Measurements from ENCODE around the gene MPZL3.

MPZL3 gene

DNA sequence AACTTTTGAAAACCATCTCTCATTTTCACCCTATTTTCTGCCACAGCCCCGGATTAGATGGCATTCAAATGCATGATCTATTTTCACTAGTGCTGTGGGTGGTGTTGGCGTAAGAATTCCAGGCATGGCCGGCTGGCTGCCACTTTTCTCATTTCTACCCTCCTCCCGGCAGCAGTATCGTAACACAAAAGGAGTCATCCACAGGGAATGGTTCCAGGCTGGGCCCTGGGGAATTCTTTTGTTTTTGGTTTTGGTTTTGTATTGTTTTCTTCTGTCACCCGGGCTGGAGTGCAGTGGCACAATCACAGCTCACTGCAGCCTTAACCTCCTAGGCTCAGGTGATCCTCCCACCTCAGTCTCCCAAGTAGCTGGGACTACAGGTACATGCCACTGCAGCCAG lies 41.2 kb downstream of the MPZL3 start:
- Histone ChIP-seq H3K4me1 (ENCODE audit: control insufficient read depth, insufficient read depth, low read length) (peaks cover 40% of the 10 kb centered on the region), H3K4me3 (ENCODE audit: low read depth, low read length) (0 out of 2 replicates have a peak overlapping the region, but pooled peaks have one; percentile 20), H3K9ac (ENCODE audit: low read depth, low read length) (0 out of 2 replicates have a peak overlapping the region, but pooled peaks have one; percentile 14), H3K27me3 (ENCODE audit: control insufficient read depth, insufficient read depth, low read length) (no peaks in the 10 kb centered on the region), H3K27ac (ENCODE audit: low read depth, low read length) (peak overlapping the region; percentile 56), H3K36me3 (ENCODE audit: control insufficient read depth, insufficient read depth, low read length) (no peaks in the 10 kb centered on the region), H3K9me3 (ENCODE audit: control insufficient read depth, insufficient read depth, low read length) (no peaks in the 10 kb centered on the region)

DNA sequence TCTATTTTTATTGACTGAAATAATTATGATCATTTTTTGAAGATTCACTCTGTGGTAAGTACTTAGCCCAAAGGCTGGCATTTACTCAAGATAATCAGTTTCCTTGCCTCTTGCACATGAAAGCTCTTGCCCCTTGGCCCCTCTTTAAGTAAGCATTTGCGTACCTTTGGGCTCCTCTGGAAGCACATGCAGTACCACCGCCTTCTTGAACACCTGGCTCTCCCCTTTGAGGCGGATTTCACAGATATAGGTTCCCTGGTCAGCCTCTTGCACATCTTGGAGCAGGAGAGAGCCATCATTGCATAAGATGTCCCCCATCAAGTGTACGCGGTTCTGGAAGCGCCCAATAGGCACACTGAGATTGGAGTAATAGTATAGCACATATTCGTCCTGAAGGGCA lies 41.8 kb downstream of the MPZL3 start:
- H3K36me3 ChIP-seq (ENCODE audit: control insufficient read depth, insufficient read depth, low read length) = no peaks in the 10 kb centered on the region
- no peak overlapping the region for H3K9ac ChIP-seq (ENCODE audit: low read depth, low read length)
- peak overlapping the region; percentile 56 for H3K27ac ChIP-seq (ENCODE audit: low read depth, low read length)
- H3K27me3 ChIP-seq (ENCODE audit: control insufficient read depth, insufficient read depth, low read length) = no peaks in the 10 kb centered on the region
- peaks cover 40% of the 10 kb centered on the region for H3K4me1 ChIP-seq (ENCODE audit: control insufficient read depth, insufficient read depth, low read length)
- H3K4me3 ChIP-seq (ENCODE audit: low read depth, low read length) = no peak overlapping the region
- H3K9me3 ChIP-seq (ENCODE audit: control insufficient read depth, insufficient read depth, low read length) = no peaks in the 10 kb centered on the region

DNA sequence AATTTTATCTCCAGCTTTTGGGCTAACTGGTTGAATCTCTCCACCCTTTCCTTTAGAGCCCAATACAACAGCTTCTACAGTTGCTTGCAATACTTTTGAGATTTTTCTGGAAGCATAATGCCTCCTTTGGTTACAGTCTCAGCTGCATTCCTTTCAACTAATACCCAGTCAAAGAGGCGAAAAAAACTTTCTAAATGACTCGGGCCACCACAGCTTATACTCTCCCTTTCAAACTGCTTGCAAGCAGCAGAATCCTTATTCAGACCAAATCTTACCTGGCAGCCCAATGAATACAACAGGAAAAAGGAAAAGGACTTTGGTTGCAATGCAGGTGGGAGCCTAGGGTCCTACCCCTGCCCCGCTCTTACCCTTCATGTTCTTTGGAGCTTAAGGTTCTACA lies 43.1 kb downstream of the MPZL3 start:
- Histone ChIP-seq H3K36me3 (ENCODE audit: control insufficient read depth, insufficient read depth, low read length) (no peaks in the 10 kb centered on the region), H3K27ac (ENCODE audit: low read depth, low read length) (no peak overlapping the region), H3K4me3 (ENCODE audit: low read depth, low read length) (no peak overlapping the region), H3K4me1 (ENCODE audit: control insufficient read depth, insufficient read depth, low read length) (peaks cover 36% of the 10 kb centered on the region), H3K9ac (ENCODE audit: low read depth, low read length) (no peak overlapping the region), H3K9me3 (ENCODE audit: control insufficient read depth, insufficient read depth, low read length) (no peaks in the 10 kb centered on the region), H3K27me3 (ENCODE audit: control insufficient read depth, insufficient read depth, low read length) (no peaks in the 10 kb centered on the region)

DNA sequence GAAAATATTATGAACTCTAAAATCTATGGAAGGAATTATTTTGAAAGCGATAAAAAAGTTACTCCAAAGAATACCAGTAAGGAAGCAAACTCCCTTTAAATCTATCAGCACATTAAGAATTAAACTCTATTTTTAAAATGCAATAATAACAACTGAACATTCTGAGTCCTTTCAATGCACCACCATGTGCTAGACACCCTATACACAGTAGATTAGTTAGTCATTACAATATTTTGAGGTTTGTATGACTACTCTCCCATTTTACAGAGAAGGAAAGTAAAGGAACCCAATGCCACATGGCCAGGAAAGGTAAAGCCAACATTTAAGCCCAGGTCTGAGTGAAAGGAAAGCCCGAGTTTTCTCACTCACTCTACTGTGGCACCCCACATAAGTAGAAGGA lies 45.1 kb downstream of the MPZL3 start:
- Histone ChIP-seq H3K27ac (ENCODE audit: low read depth, low read length) (no peak overlapping the region), H3K36me3 (ENCODE audit: control insufficient read depth, insufficient read depth, low read length) (no peaks in the 10 kb centered on the region), H3K9ac (ENCODE audit: low read depth, low read length) (no peak overlapping the region), H3K4me1 (ENCODE audit: control insufficient read depth, insufficient read depth, low read length) (peaks cover 19% of the 10 kb centered on the region), H3K4me3 (ENCODE audit: low read depth, low read length) (no peak overlapping the region), H3K9me3 (ENCODE audit: control insufficient read depth, insufficient read depth, low read length) (no peaks in the 10 kb centered on the region), H3K27me3 (ENCODE audit: control insufficient read depth, insufficient read depth, low read length) (no peaks in the 10 kb centered on the region)

DNA sequence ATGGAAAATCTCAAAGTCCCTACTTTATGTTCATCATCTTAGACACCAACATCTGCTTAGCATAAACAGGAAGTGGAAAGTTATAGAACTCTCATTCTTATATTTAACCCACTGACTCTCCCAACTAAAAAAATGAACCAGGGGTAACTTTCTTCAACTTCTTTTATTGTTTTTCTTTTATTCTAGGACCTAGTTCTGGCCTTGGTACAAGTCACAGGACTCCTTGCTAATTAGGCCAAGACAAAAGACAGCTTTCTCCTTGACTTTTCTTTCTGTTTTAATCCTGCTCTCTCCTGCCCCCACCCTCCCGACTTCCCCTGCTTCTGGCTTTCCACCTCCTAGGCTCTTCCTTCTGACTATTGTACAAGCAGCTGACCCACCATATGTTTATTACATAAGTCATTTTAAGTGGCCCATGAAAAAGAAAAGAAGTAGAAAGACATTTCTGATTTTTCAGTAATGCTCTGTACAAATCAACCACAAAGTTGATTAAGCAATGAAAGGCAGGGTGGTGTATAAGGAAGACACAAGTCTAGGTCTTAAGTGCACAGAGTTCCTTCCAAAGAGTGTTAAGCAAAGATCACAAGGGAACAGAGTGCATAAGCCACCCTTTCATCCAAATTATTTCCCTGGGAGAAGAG lies 45.7 kb downstream of the MPZL3 start:
- H3K9me3 ChIP-seq (ENCODE audit: control insufficient read depth, insufficient read depth, low read length) = no peaks in the 10 kb centered on the region
- H3K9ac ChIP-seq (ENCODE audit: low read depth, low read length) = no peak overlapping the region
- no peak overlapping the region for H3K27ac ChIP-seq (ENCODE audit: low read depth, low read length)
- H3K4me3 ChIP-seq (ENCODE audit: low read depth, low read length) = no peak overlapping the region
- no peaks in the 10 kb centered on the region for H3K36me3 ChIP-seq (ENCODE audit: control insufficient read depth, insufficient read depth, low read length)
- peaks cover 13% of the 10 kb centered on the region for H3K4me1 ChIP-seq (ENCODE audit: control insufficient read depth, insufficient read depth, low read length)
- no peaks in the 10 kb centered on the region for H3K27me3 ChIP-seq (ENCODE audit: control insufficient read depth, insufficient read depth, low read length)

DNA sequence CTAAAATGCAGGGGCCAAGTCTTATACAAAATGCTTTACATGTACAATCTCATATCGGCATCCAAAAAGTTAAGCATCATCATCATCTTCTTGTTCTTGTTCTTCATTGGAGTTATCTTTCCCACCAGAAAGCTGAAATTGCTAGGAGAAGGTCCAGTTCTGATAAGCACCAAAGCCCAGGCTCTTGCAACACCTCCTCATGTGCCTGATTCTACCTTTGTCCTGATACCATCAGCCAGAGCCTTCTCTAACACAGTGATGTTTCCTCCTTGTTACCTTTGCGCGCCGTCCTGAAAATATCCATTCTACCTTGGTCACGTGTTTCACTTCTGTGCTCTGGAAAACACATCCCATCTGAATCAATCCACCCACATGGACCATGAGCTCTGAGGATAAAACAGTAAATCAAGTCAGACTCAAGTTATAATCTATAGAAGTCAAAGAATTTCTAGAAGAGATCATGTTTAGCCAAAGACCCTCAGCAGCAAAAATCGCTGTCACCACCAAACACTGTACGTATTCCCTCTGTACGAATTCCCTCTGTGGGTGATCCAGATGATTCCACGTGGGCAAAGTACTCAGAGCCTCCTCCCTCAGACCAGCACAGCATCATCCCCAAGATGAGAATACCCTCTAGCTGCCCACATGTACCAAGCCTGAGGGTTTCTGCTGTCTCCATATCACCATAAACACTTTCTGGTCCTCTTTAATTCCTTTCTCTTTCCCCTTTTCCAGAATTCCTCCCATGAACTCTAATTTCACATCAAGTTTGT lies 46.4 kb downstream of the MPZL3 start:
- Histone ChIP-seq H3K9me3 (ENCODE audit: control insufficient read depth, insufficient read depth, low read length) (no peaks in the 10 kb centered on the region), H3K4me1 (ENCODE audit: control insufficient read depth, insufficient read depth, low read length) (peaks cover 6% of the 10 kb centered on the region), H3K27me3 (ENCODE audit: control insufficient read depth, insufficient read depth, low read length) (no peaks in the 10 kb centered on the region), H3K9ac (ENCODE audit: low read depth, low read length) (no peak overlapping the region), H3K4me3 (ENCODE audit: low read depth, low read length) (no peak overlapping the region), H3K27ac (ENCODE audit: low read depth, low read length) (no peak overlapping the region), H3K36me3 (ENCODE audit: control insufficient read depth, insufficient read depth, low read length) (no peaks in the 10 kb centered on the region)

DNA sequence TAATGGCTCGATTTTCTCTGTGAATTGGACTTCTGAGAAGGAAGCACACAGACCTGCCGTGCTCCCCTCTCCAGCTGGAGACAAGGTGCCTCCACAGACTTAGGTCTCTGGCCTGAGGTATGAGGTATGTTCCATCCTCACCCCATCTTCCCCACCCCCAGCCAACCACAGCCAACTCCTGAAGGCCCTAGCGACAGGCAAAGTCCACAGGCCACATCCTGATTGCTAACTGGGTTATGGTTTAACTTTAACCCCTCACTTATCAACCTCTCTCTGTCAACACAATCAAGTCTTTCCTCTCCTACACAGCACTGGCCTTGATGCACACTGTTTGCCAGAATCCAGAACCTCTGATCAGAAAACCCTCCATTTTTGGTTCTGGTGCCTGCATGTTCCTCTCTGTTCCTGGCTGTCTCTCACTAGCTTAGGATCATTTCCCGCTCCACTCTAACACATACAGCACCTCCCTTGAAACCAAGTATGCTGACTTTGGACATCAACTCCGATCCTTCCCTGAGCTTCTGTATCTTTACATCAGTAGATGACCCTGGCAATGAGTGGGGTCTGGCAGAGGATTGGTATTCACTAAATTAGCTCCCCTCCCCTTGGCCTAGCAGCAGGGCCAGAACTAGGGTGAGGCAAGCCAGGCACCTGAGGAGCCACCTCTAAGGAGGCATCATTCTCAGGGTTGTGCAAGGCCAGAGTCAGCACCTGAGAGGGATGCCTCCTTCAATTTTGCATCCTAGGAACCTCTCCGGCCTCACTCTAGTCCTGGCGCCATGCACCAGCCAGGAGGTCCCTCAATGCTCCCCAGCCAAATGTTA lies 49.4 kb downstream of the MPZL3 start:
- no peaks in the 10 kb centered on the region for H3K36me3 ChIP-seq (ENCODE audit: control insufficient read depth, insufficient read depth, low read length)
- 0 out of 2 replicates have a peak, but pooled peaks cover 5% of the 10 kb centered on the region for H3K4me1 ChIP-seq (ENCODE audit: control insufficient read depth, insufficient read depth, low read length)
- H3K9me3 ChIP-seq (ENCODE audit: control insufficient read depth, insufficient read depth, low read length) = no peaks in the 10 kb centered on the region
- H3K4me3 ChIP-seq (ENCODE audit: low read depth, low read length) = no peak overlapping the region
- H3K27ac ChIP-seq (ENCODE audit: low read depth, low read length) = no peak overlapping the region
- H3K27me3 ChIP-seq (ENCODE audit: control insufficient read depth, insufficient read depth, low read length) = no peaks in the 10 kb centered on the region
- no peak overlapping the region for H3K9ac ChIP-seq (ENCODE audit: low read depth, low read length)

DNA sequence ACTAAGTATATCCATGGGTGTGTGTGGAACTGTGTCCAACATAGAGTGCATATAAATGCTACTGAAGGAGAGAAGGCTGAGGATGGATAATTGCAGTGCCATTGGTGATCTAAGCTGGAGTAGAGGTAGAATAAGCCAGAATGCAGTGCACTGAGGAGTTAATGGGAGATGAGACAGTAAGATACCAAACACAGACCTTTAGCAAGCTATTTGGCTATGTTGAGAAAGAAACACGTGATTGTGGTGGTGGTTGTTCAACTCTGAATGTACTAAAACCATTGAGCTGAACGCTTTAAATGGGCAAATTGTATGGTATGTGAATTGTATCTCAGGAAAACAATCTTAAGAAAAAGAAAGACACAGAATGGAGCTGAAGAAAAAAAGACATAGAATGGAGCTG lies 50.2 kb downstream of the MPZL3 start:
- Histone ChIP-seq H3K36me3 (ENCODE audit: control insufficient read depth, insufficient read depth, low read length) (no peaks in the 10 kb centered on the region), H3K9me3 (ENCODE audit: control insufficient read depth, insufficient read depth, low read length) (no peaks in the 10 kb centered on the region), H3K4me3 (ENCODE audit: low read depth, low read length) (no peak overlapping the region), H3K4me1 (ENCODE audit: control insufficient read depth, insufficient read depth, low read length) (peaks cover 8% of the 10 kb centered on the region), H3K9ac (ENCODE audit: low read depth, low read length) (no peak overlapping the region), H3K27me3 (ENCODE audit: control insufficient read depth, insufficient read depth, low read length) (no peaks in the 10 kb centered on the region), H3K27ac (ENCODE audit: low read depth, low read length) (no peak overlapping the region)

DNA sequence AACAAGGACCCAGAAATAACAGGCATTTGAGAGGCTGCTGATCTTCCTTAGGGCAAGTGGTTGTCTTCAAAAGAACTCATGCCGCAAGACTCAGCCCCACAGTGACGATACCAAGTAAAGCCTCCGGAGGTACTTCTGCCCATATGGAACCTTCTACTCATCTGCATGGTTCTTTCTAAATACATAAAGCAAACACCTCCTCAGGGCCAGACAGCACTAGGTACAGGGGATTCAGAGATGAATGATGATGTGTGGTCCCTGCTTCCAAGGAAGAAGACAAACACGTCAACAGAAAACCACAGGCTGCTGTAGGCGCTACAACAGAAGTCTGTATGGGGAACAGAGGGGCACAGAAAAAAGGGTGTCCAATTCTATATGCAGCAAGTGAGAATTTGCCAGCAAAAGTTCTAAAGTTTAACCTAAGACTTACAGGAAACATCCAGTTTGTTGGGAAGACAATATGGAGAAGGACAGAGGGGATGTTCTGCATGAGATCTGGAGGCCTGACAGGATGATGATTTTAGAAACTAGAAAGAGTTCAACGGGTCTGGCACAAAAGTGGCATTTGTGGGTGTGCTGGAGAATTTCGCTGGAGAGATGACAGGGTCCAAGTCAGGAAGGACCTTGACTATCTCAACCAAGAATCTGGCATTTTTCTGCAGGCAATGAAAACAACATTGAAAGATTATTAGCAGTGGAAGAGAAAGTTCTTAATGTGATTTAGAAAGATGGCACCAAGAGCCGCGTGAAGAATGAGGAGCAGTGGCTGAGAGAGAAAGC lies 51.1 kb downstream of the MPZL3 start:
- H3K4me3 ChIP-seq (ENCODE audit: low read depth, low read length) = no peak overlapping the region
- peaks cover 14% of the 10 kb centered on the region for H3K4me1 ChIP-seq (ENCODE audit: control insufficient read depth, insufficient read depth, low read length)
- H3K27ac ChIP-seq (ENCODE audit: low read depth, low read length) = no peak overlapping the region
- H3K27me3 ChIP-seq (ENCODE audit: control insufficient read depth, insufficient read depth, low read length) = no peaks in the 10 kb centered on the region
- no peaks in the 10 kb centered on the region for H3K36me3 ChIP-seq (ENCODE audit: control insufficient read depth, insufficient read depth, low read length)
- no peaks in the 10 kb centered on the region for H3K9me3 ChIP-seq (ENCODE audit: control insufficient read depth, insufficient read depth, low read length)
- no peak overlapping the region for H3K9ac ChIP-seq (ENCODE audit: low read depth, low read length)

DNA sequence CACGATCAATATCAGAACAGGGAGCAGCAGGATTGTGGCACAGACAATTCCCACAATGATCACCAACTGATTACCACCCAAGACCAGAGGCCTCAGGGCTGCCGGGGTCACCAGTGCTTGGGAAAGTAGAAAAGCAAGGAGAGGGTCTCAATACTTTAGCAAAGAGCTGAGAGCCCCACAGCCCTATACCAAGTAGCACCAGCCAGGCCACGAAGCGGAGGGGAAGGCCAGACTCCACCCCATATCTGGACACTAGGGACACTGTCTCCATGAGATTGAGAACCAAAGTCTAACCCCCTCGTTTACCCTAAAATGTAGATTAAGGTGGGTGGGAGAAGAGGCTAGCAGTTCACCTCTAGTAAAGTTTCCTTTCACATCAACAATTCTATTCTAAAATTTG lies 51.7 kb downstream of the MPZL3 start:
- no peak overlapping the region for H3K9ac ChIP-seq (ENCODE audit: low read depth, low read length)
- H3K27ac ChIP-seq (ENCODE audit: low read depth, low read length) = no peak overlapping the region
- no peaks in the 10 kb centered on the region for H3K36me3 ChIP-seq (ENCODE audit: control insufficient read depth, insufficient read depth, low read length)
- H3K4me3 ChIP-seq (ENCODE audit: low read depth, low read length) = no peak overlapping the region
- no peaks in the 10 kb centered on the region for H3K27me3 ChIP-seq (ENCODE audit: control insufficient read depth, insufficient read depth, low read length)
- no peaks in the 10 kb centered on the region for H3K9me3 ChIP-seq (ENCODE audit: control insufficient read depth, insufficient read depth, low read length)
- H3K4me1 ChIP-seq (ENCODE audit: control insufficient read depth, insufficient read depth, low read length) = peaks cover 14% of the 10 kb centered on the region

All from HUES48 (cell line).